Measurements from ENCODE around the gene MIDN. TPM values are rescaled to one million over a fixed set of nuclear protein-coding genes. Genes with fewer than 3 reads are reported as not detected.

Gene MIDN
- total RNA-seq, 1 experiment from 2014 or later = 286 TPM

DNA sequence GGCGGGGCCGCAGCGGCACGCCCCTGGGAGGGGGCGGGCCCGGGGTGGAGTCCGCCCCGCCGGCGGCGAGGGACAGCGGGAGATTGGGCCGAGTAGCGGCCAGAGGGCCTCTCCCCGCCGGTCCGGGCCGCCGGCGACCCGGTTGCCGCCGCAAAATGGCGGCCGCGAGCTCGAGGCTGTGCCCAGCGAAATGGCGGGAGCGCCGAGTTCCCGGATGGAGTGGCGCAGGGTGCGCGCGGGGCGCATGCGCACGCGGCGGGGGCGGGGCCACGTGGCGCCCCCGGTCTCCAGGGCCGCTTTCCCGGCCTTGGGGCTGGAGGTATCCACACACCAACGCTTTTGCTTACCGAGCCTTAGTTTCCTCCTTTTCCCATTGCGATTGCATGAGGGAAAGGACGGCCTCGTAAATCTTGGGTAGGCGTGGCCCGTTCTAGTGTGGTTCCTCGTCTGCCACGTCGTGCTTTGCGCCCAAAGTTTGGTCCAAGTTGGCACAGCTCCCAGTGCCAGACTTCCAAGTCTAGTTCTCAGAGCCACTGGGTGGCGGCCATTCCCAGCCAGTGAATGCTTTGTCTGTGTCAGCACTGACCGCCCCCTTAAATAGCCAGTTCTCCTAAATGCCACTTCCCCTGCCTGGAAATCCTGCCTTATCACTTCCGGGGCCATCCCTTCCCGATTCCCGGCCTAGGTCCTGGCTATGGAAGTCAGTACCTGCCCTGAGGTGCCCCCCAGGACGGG is 21.3 kb downstream of the MIDN start:
- no peak overlapping the region for H2BK20ac ChIP-seq (ENCODE audit: low read depth, low read length, poor library complexity, severe bottlenecking)
- no peak overlapping the region for H4K91ac ChIP-seq (ENCODE audit: insufficient read length, low read depth, low read length)
- no peak overlapping the region for H3K56ac ChIP-seq (ENCODE audit: insufficient read length, low read depth, low read length)
- TF ChIP-seq, protein P1, sequence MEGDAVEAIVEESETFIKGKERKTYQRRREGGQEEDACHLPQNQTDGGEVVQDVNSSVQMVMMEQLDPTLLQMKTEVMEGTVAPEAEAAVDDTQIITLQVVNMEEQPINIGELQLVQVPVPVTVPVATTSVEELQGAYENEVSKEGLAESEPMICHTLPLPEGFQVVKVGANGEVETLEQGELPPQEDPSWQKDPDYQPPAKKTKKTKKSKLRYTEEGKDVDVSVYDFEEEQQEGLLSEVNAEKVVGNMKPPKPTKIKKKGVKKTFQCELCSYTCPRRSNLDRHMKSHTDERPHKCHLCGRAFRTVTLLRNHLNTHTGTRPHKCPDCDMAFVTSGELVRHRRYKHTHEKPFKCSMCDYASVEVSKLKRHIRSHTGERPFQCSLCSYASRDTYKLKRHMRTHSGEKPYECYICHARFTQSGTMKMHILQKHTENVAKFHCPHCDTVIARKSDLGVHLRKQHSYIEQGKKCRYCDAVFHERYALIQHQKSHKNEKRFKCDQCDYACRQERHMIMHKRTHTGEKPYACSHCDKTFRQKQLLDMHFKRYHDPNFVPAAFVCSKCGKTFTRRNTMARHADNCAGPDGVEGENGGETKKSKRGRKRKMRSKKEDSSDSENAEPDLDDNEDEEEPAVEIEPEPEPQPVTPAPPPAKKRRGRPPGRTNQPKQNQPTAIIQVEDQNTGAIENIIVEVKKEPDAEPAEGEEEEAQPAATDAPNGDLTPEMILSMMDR (conservative IDR thresholded peaks at IDR 0.05) = no peak
- peak overlapping the region; percentile 36 for H2BK5ac ChIP-seq (ENCODE audit: insufficient read length, low read length)
- H3K79me2 ChIP-seq (ENCODE audit: insufficient read depth, low read length) = peaks cover 4% of the 10 kb centered on the region; the same call in 1 of the 2 replicates
- H3K4me1 ChIP-seq (ENCODE audit: insufficient read depth, low read length) = peaks cover 4% of the 10 kb centered on the region; the same call in 1 of the 2 replicates
- peak overlapping the region; percentile 10 for H3K27ac ChIP-seq (ENCODE audit: insufficient read length, low read depth, low read length)
- Mint-ChIP-seq H3K9me3 (no peaks in the 10 kb centered on the region), H3K4me1 (peaks cover 58 to 66% of the 10 kb centered on the region in 2 experiments), H3K36me3 (ENCODE audit: insufficient read depth in 1 of 3, low read depth in 3 of 3) (peaks cover 36 to 54% (median 45%) of the 10 kb centered on the region in 3 experiments), H3K27ac (peak overlapping the region; percentile 95 to 99 (median 95)), H3K4me3 (peak overlapping the region; percentile 85 to 90), H3K27me3 (ENCODE audit: low read depth) (peaks cover 13% of the 10 kb centered on the region)
- no peak overlapping the region for H3K23ac ChIP-seq (ENCODE audit: insufficient read length, low read depth, low read length)
- peak overlapping the region; percentile 87 for H3K4me2 ChIP-seq (ENCODE audit: insufficient read depth, insufficient read length, low read length)
- no peak overlapping the region for H4K8ac ChIP-seq (replicated peaks; ENCODE audit: insufficient read length, low read depth, low read length)
- no peak overlapping the region for H2AFZ ChIP-seq (ENCODE audit: low read length)
- H3K9ac ChIP-seq (ENCODE audit: extremely low read depth, insufficient read length, low read length) = peak overlapping the region; percentile 86
- no peak overlapping the region for H2BK12ac ChIP-seq (ENCODE audit: insufficient read length, low read depth, low read length)
- WGBS (ENCODE audit: extremely low coverage, insufficient read length, low lambda C conversion rate) = no CpG with 5 or more reads among the region's 64 CpGs
- peaks cover 9% of the 10 kb centered on the region for H3K79me1 ChIP-seq (ENCODE audit: insufficient read depth, low read depth, low read length, poor library complexity, severe bottlenecking)
- no peaks in the 10 kb centered on the region for H3K27me3 ChIP-seq (ENCODE audit: insufficient read depth, low read length)
- H2AK5ac ChIP-seq (ENCODE audit: insufficient read length, low read length) = no peak overlapping the region
- H3K23me2 ChIP-seq (ENCODE audit: insufficient read length, low read depth, low read length, poor library complexity, severe bottlenecking) = peaks cover 17% of the 10 kb centered on the region
- H2BK15ac ChIP-seq (ENCODE audit: low read depth, low read length) = no peak overlapping the region; the same call in 1 of the 2 replicates
- H3T11ph ChIP-seq (ENCODE audit: low read length) = no peak overlapping the region
- no peaks in the 10 kb centered on the region for H3K9me3 ChIP-seq (ENCODE audit: control insufficient read depth, low read depth, low read length)
- H4K20me1 ChIP-seq (ENCODE audit: control insufficient read depth, insufficient read depth, insufficient read length) = no peaks in the 10 kb centered on the region
- no peak overlapping the region for H4K5ac ChIP-seq (ENCODE audit: insufficient read length, low read depth, low read length)
- peak; percentile 79 for DNase-seq
- H3K18ac ChIP-seq (ENCODE audit: insufficient read length, low read depth, low read length) = peak overlapping the region; percentile 43
- H3K14ac ChIP-seq (ENCODE audit: insufficient read depth, low read length) = peak overlapping the region; percentile 94
- H2BK120ac ChIP-seq (ENCODE audit: low read depth, low read length, poor library complexity, severe bottlenecking) = no peak overlapping the region
- H3K4ac ChIP-seq (ENCODE audit: low read depth, low read length) = no peak overlapping the region; the same call in 1 of the 2 replicates

Data from H9 (cell line).